NB4 (cell line): ENCODE results near the gene PPM1N.
A peak's percentile ranks its signal among the peaks of the same experiment; 100 is the strongest.

Source experiments
- MYC ChIP-seq: IDR thresholded peaks from 2 replicates; pipeline ENCODE4 v1.6.1; 2011; ENCODE audit warnings: low read depth, low read length
- TF ChIP-seq, protein P1 (sequence below): IDR thresholded peaks from one replicate; pipeline ENCODE4 v1.5.1; 2012; ENCODE audit warnings: low read depth, low read length

GRCh38 chr19:45506989-45507871, 9.0 kb downstream of the PPM1N start, which contains the start of gene VASP:
- TF ChIP-seq, protein P1, sequence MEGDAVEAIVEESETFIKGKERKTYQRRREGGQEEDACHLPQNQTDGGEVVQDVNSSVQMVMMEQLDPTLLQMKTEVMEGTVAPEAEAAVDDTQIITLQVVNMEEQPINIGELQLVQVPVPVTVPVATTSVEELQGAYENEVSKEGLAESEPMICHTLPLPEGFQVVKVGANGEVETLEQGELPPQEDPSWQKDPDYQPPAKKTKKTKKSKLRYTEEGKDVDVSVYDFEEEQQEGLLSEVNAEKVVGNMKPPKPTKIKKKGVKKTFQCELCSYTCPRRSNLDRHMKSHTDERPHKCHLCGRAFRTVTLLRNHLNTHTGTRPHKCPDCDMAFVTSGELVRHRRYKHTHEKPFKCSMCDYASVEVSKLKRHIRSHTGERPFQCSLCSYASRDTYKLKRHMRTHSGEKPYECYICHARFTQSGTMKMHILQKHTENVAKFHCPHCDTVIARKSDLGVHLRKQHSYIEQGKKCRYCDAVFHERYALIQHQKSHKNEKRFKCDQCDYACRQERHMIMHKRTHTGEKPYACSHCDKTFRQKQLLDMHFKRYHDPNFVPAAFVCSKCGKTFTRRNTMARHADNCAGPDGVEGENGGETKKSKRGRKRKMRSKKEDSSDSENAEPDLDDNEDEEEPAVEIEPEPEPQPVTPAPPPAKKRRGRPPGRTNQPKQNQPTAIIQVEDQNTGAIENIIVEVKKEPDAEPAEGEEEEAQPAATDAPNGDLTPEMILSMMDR, result no peak
- peak; percentile 24; the same call in 1 of the 2 replicates for TF ChIP-seq MYC
